Hematopoietic multipotent progenitor cell treated with erythropoietin and hydrocortisone succinate and interleukin-3 and kit ligand, for 4 days (in vitro differentiated cells): Measurements from ENCODE around the gene MAST4.

ENCODE experiments used
- DNase-seq: peaks from one replicate; pipeline ENCODE4 v3.0.0-alpha.2; 2015

The MAST4 gene

DNA sequence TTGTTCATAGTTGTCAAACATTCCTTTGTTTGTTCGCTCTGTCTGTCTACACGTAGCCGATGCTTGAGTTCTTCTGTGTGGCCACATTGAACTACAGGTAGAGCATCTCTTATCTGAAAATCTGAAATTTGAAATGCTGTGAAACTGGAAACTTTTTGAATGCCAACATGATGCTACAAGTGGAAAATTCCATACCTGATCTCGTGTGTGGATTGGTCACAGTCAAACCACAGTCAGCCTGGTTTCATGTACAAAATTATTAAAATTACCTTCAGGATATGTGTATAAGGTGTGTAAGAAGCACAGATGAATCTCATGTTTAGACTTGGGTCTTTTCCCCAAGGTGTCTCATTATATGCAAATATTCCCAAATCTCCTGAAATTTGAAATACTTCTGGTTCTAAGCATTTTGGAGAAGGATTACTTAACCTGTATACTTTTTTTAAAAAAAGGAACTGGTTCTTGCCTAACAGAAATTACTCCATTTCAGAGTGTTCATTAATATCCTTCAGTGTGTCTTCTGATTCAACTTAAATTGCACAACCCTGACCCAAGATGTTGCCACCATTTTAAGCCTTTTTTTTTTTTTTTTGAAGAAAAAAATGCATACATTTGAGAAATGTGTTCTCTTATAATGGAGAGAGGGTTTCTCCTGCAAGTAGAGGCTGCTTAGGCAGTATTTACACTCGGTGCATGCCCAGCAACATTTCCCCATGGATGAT, 254.3 kb downstream of the MAST4 start:
- peak; percentile 80 for DNase-seq

DNA sequence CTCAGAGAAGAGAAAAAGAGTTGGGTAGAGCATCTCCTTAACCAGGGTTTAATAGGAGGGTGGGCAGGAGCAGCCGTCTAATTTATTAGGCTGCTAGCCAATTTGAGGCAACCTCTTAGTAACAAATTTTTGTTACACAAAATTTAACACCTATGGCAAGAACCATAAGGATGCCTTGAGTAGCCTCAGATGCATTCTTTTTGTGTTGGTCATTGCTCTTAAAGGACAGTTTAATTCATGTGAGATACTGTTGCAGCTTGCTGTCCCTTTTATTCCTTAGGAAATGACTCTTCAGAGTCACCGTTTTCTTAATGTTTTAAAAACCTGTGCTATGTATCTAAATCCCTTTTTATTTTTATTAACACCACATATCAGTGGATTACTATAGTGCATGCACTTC, 255.1 kb downstream of the MAST4 start:
- no peak for DNase-seq

DNA sequence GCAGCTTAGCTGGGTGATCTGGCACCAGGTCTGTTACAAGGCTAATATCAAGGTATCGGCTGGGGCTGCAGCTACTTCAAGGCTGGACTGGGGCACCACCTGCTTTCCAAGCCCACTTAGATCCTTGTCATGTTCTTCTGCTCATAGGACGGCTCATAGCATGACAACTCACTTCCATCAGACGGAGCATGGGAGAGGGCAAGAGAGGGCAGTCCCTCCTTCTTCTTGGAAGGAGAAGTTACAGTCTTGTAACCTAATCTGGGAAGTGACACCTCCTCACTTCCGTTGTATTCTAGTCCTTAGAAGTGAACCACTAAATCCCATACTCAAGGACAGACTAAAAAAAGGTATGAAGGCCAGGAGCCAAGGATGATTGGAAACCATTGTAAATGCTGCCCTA, 258.2 kb downstream of the MAST4 start:
- no peak for DNase-seq

DNA sequence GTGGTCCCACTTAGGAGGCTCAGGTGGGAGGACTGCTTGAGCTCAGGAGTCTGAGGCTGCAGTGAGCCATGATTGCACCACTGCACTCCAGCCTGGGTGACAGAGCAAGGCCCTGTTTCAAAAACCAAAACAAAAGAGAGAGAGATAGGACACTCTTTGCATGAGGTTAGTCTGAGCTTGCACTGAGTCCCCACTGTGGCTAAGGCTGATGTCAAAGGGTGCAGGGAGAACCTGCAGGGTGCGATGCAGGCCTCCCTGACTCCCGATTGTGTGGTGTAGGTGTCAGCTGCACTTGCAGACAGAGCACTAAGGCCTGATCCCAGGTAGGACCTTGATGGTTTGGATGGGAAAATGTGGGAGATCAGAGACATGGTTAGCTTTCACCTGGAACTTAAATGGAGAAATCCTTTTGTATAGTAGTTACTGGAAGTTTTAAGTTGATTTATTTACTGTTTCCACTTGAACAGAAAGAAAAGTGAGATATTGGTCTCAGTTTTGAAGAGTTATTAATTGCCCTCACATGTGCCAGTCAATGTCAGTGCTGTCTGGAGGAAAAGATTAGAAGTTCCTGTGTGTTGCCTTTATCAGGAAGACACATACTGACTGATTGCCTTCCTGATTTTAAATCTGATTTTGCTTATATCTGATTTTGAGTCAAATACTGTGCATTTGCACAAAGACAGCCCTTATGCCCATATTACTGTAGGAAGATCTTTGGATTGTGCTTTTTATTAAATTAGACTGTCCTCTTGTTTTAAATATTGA, 260.0 kb downstream of the MAST4 start:
- DNase-seq = peak; percentile 63

DNA sequence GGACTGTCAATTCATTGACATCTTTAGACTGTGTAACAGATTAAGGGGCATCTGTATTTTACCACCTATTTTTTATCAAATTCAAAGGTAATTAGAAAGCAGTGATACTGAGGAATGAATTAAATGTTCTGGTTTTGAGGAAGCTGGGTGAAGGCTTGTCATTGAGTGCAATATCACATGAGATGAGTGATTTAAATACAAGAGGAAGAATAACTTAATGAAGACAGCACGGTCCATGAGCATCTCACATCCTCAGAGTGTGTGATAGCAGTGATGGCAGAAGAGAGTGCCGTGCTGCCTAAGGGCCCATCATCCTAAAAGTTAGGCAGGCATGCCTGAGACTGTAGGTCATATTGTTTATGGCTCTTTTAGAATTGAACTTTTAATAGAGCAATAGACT, 263.3 kb downstream of the MAST4 start:
- DNase-seq = no peak

DNA sequence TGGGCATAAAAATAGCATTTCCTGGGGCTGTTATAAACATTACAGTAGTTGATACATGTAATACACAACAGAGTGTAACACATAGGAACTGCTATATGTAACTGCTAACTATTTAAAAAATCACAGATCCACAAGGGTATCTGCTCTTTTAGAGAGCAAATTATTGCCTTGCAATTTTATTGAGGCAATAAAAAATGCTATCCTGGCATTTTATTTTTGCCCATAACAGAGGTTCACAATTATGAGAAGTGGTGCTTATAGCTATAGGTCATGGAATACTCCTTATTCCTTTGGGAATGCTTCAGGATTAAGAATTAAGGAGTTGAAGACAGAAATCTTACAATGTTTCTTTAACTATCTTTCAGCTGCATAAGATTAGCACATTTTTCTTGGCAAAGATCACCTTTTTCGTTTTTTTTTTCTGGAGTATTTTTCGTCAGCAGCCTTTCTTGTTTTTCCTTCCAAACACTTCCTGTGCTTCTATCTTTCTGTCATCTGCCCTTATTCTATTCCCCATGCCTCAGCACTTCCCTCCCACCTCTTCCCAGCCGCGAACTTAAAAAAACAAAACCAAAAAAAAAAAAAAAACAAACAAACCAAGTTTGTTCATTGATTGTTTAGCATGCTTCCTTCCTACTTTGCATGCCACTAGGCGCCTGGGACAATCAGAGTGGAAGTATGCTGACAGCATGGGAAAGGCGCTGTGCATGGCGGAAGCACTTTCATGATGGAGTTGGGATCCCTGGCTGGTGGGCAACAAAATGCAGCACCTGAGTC, 264.2 kb downstream of the MAST4 start:
- DNase-seq = no peak

DNA sequence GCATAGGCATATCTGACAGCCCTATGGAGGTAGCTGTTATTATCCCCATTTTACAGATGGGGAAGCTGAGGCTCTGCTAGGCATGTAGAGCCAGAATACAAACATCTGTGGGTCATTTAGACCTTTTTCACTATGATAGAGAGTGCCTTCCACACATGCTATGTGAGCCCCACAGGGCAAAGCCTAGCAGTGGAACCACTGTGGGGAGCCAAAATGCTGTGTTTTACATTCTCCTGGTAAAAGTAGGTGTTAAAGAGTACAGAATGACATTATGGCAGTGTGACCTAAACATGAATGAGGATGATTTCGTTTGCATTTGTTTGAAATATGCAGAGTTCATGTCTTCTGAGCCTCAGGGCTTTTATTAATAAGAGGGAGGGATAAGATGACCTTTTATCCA, 265.2 kb downstream of the MAST4 start:
- DNase-seq = no peak

DNA sequence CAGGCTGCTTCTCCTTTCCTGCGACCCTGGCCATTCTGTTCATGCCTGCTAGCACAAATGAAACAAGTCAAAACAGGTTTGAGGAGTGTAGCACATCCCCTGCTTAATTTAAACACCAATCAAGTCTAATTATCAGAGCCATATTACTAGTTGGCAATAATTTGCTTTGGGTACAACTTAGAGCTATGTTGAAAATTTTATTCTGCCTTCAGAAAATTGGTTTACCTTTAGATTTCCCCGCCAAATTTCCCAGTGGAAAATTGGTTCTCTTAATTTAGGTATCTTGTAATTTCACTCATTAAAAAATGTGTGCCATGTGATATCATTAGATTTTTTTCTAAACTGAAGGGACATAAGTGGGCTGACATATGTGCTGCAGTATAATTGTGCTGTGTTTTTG, 265.8 kb downstream of the MAST4 start:
- no peak for DNase-seq

DNA sequence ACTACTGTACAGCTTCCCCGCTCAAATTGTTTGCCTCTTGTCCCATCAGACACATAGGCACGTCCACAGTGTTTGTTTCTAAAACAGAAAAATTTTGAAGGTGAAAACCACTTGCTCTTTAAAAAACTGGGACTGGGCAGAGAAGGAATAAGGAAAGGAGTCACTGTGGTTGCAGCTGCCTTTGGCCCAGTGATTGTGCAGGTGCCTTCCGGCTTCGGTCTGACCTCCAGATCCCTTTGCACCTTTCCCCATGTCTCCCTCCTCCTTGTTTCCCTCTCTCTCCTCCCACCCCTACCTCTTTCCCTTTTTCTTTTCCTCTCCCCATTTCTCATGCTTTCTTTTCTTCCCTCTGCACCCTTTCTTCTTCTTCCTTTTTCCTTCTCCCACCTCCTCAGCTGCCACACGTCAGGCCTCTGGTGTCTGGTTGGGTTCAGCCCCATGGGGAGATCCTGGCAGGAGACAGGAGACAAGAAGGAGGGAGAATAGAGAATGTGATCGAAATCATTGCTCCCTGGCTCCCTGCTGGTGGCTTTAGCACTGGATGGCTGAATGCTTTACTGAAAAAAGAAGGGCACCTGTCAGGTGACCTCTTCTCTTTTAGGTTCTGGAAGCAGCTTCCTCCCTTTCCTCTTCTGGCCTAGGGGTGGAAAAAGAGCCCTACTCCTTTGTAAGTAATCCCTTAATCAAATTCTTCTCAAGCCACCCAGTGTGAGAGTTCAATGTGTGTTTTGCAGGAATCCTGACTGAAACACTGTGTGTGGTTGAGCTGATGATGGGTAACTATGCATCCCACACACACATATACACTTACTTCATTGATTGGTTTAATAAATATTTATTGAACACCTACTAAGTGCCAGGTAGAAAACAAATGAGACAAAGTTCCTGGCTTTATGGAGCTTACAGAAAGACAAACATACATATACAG, 267.3 kb downstream of the MAST4 start:
- DNase-seq = no peak

DNA sequence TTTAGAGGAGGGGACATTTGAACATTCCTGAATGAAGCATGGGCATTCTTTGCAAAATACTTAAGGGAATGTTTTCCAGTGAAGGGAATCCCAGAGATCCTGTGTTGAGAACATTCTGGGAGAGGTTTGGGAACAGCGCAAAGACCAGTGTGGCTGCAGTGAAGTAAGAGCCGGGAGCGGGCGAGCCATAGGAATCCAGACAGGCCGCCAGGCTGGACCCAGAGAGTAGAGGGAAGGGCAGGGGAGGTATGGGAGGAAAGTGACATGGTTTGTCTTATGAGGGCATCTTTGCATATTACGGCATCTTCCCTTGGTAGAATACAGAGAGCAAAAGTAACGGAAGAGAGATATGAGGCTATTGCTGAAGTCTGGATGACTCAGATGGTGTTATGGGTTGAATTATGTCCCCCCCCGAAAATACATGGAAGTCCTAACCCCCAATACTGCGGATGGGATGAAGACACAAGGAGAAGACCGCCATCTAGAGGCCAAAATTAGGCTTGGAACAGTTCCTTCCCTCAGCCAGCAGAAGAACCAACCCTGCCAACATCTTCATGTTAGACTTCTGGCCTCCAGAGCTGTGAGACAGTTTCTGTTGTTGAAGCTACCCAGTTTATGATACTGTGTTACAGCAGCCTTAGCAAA, 268.2 kb downstream of the MAST4 start:
- DNase-seq = peak; percentile 81

DNA sequence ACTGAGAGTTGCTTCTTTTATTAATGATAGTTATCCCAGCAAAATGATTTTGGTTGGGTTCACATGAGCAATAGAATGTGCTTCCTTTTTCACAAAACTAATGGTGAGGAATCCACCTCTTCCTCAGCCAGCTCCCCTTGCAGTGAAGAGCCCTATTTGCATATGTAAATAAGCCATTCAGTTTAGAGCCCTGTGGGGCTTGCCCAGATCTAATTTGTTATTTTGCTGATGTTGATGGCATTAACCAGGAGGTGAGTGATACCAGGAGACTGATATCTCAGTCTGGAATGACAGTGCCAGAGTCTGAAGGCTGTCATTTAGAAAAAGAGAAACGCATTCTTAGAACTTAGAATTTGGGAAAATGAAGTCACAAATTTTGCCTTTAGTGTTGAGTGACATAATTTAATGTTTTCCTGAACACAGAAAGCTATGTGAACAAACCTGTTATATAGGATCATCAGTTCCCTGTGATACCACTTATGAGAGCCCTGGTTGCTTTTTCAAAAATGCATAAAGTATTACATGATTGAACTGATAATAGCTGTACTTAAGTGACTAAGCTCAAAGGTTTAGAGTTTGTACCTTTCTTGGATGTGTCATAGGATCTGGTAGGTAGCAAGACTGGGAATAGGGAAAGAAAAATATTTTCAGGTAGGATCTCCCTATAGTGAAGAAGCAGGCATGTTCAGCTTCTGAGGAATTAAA, 271.6 kb downstream of the MAST4 start:
- no peak for DNase-seq

DNA sequence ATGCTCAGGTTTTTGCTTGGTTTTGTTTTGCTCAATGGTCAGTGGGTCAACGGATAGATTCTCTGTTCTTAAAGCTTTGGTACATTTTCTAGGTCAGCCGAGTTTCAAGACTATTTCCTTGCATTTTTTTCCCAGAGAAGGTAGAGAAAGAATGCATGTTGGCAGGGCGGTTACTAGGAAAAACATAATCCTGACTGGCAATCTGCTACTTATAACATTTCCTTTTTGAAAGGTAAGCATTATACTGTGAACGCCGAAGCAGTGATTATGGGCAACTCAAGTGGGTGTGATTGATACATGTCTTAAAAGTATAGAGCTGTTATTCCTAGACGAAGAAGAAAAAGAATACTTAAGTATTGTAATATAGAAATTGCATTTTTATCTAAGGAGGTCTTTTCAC, 273.2 kb downstream of the MAST4 start:
- no peak for DNase-seq

DNA sequence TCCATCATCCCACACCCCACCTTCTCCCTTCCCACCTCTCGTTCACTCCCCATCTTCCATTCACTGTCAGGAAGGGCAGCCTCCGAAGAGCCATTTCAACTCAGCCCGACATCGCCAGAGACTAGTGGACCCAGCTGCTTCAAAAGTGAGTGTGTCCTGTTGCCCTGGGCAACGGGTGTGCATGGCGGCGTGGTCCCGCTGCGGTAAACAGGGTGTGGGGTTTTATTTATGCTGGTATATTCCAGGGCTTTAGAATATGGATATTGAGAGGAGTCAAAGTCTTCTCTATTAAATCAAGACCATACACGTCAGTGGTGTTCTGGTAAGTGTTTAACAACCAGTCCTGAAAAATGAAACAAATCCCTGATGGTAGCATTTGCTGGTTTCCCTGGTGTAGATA, 274.5 kb downstream of the MAST4 start:
- no peak for DNase-seq

DNA sequence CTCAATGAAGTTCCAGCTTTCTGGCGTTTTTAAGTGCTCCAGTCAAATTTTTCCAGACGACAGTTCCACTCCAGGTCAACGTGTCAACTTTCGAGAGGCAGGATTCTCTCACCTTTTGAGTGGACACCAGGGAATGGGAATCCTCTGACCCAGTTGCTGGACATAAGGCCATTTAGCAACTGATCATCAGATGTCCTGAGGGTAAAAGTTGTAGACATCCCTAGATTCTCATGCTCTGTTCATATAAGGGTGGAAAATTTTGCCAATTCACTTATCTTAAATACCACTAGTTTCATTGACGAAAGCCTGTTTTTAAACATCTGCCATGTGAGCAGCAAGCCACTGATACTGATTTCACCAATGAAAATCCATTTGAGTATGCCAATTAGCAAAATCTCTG, 275.5 kb downstream of the MAST4 start:
- DNase-seq = no peak

DNA sequence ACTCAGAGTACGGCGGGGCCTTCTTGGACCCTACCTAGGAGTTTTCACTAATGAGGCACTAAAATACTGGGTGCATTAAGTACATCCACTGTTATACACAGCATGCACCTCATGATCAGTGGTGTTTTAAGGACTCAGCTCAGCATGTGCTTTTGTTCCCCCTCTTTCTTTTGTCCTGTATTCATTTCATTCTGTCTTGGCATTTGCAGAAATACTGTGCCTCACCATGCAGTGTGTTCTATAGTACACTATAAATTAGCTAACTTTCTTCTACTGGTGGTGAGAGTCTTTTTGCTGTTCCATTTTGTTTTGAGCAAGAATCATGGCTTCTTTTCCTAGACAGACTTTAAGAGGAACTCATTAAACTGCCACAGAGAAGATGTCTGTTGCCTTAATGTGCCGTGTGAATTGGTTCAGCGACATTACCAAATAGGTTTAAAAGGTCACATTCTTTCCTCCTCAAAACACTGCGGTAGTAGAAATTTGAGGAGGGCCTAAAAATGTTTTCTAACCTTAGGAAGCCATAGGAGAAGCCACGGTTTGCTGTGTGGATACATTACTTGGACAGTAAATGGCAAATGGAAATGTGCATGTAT, 276.6 kb downstream of the MAST4 start:
- DNase-seq = no peak

DNA sequence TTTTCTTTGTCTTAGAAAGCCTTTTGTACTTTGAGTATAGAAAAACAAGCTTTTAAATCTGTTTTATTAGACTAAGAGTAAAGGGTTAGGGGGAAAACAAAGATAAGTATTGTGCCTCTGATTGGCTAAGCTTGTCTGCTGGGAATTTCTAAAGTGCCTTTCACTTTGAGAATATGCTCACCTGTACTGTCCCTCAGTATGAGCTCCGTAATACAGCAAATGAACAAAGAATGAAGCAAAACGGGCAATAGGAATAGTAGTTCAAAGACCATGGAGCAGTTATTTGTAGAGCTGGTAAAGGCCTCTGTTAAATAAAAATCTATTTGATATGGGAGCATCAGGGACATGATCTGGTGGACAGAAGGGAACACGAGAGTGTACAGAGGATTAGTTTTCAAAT, 277.8 kb downstream of the MAST4 start:
- no peak for DNase-seq

DNA sequence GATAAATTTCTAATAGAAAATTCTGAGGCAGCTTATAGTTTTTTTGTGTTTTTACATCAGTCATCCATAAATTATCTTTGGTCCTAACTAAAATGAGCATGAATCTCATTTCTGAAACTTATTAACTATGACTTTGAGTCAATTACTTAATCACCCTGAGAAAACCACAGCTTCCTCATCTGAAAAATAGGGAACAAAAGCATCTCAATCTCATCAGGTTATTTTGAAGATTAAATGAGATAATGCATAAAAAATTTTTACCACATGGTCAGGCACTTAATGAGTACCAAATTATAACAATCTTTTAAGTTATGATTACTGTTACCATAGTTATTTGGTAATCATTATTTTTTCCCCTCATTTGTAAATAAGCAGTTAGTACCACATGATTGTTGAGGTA, 279.1 kb downstream of the MAST4 start:
- DNase-seq = peak; percentile 77

DNA sequence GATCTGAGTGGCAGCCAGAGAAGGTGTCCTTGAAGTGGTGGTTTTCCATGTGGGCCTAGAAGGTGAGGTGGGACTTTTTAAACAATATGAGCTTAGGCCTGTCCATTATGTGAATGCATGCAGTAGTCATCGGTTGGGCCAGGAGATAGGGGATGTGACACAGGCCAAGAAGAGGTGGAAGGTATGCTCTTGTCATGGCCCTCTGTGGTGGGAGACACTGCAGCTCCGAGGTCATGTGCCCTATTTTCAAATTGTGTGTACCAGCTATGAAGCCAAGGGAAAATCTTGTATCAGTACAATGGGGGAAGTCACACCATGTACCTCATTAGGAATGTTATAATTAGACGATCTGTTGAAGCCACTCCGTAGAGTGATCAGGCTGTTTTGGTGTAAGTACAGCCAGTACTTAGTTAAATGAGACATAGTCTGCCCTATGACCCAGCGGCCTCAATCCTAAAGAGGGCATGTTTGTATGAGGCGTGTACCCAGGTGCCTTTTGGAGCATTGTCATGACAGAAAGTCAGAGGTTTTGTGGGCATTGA, 280.1 kb downstream of the MAST4 start:
- no peak for DNase-seq

DNA sequence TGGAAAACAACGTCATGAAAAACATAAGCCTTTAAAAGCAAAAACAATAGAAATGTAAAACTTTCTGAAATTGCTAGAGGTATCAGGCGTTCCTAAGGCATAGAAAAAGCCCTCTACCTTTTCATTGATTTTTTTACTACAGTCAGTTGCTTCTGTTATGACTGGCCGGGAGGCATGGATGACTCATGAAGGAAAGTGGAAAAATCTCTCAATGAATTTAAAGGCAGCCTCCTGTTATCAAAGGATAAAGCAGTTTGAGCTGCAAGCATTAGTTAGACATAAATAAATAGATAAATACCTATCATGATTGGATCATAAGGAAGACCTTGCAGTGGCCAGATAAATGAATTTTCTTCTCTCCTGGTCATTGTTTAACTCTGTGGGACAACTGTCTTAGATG, 281.6 kb downstream of the MAST4 start:
- DNase-seq = no peak

DNA sequence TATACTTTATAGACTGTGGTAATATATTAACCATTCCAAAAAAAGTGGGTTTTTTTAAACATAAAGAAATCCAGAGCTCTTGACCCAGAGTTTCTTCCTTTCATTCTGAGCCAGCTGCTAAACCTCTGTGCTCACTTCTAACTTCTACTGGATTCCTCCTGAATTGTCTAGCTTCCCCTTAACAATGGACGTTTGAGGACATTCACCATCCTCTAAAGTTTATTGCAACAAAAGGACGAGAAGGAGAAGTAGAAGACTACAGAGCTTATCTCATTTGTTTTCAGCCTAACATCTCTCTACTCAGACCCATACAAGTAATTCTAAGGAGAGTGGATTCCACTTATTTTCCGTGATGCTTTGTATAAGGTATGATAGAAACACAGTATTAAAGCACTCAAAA, 284.2 kb downstream of the MAST4 start:
- no peak for DNase-seq
